ENCODE results near the gene MCRIP1.

The MCRIP1 gene

GRCh38 chr17:81842725-81843504, 9.8 kb upstream of the MCRIP1 start:
- no peaks in the 10 kb centered on the region for H3K79me2 ChIP-seq (ENCODE audit: insufficient read depth, low read length)
- H3K4me1 ChIP-seq (ENCODE audit: insufficient read depth, low read length, severe bottlenecking): no peaks in the 10 kb centered on the region
- H3K9me2 ChIP-seq (ENCODE audit: low read depth, low read length): no peaks in the 10 kb centered on the region
- H3K4me3 ChIP-seq (ENCODE audit: low read depth, low read length, poor library complexity, severe bottlenecking): no peak overlapping the region
- no peaks in the 10 kb centered on the region for H3F3A ChIP-seq (ENCODE audit: insufficient read depth, low read length)
- H3K36me3 ChIP-seq (ENCODE audit: insufficient read depth, low read length): peaks cover 57% of the 10 kb centered on the region
- H3K27me3 ChIP-seq (ENCODE audit: insufficient read depth, low read length): no peaks in the 10 kb centered on the region
- no peak overlapping the region for H3K4me2 ChIP-seq (ENCODE audit: low read length)
- H3K9ac ChIP-seq (ENCODE audit: low read length): no peak overlapping the region
- H4K20me1 ChIP-seq (ENCODE audit: insufficient read depth, low read length): no peaks in the 10 kb centered on the region
- no peak for TF ChIP-seq EZH2 (IDR thresholded peaks at IDR 0.05; ENCODE audit: borderline replicate concordance, low read length)
- TF ChIP-seq, protein P1, sequence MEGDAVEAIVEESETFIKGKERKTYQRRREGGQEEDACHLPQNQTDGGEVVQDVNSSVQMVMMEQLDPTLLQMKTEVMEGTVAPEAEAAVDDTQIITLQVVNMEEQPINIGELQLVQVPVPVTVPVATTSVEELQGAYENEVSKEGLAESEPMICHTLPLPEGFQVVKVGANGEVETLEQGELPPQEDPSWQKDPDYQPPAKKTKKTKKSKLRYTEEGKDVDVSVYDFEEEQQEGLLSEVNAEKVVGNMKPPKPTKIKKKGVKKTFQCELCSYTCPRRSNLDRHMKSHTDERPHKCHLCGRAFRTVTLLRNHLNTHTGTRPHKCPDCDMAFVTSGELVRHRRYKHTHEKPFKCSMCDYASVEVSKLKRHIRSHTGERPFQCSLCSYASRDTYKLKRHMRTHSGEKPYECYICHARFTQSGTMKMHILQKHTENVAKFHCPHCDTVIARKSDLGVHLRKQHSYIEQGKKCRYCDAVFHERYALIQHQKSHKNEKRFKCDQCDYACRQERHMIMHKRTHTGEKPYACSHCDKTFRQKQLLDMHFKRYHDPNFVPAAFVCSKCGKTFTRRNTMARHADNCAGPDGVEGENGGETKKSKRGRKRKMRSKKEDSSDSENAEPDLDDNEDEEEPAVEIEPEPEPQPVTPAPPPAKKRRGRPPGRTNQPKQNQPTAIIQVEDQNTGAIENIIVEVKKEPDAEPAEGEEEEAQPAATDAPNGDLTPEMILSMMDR (IDR thresholded peaks at IDR 0.05; ENCODE audit: low read length): no peak
- H3K27ac ChIP-seq (ENCODE audit: low read depth, low read length, poor library complexity, severe bottlenecking): no peak overlapping the region
- no peaks in the 10 kb centered on the region for H3K9me3 ChIP-seq (ENCODE audit: low read length)
- no peak overlapping the region for H2AFZ ChIP-seq (ENCODE audit: low read length)

- Histone ChIP-seq H3K27ac (ENCODE audit: low read depth, low read length, poor library complexity, severe bottlenecking) (no peak overlapping the region), H2AFZ (ENCODE audit: low read length) (no peak overlapping the region), H3K36me3 (ENCODE audit: insufficient read depth, low read length) (peaks cover 51% of the 10 kb centered on the region), H3K9me3 (ENCODE audit: low read length) (no peaks in the 10 kb centered on the region), H4K20me1 (ENCODE audit: insufficient read depth, low read length) (no peaks in the 10 kb centered on the region), H3K79me2 (ENCODE audit: insufficient read depth, low read length) (no peaks in the 10 kb centered on the region), H3K4me2 (ENCODE audit: low read length) (no peak overlapping the region), H3K27me3 (ENCODE audit: insufficient read depth, low read length) (no peaks in the 10 kb centered on the region), H3K4me1 (ENCODE audit: insufficient read depth, low read length, severe bottlenecking) (no peaks in the 10 kb centered on the region), H3K9ac (ENCODE audit: low read length) (no peak overlapping the region), H3F3A (ENCODE audit: insufficient read depth, low read length) (no peaks in the 10 kb centered on the region), H3K9me2 (ENCODE audit: low read depth, low read length) (no peaks in the 10 kb centered on the region), H3K4me3 (ENCODE audit: low read depth, low read length, poor library complexity, severe bottlenecking) (no peak overlapping the region)
- TF ChIP-seq, protein P1 (IDR thresholded peaks at IDR 0.05; ENCODE audit: low read length): no peak
- TF ChIP-seq EZH2 (IDR thresholded peaks at IDR 0.05; ENCODE audit: borderline replicate concordance, low read length): no peak
Observed at GRCh38 chr17:81842378-81842724, 9.3 kb upstream of the MCRIP1 start.

DNA sequence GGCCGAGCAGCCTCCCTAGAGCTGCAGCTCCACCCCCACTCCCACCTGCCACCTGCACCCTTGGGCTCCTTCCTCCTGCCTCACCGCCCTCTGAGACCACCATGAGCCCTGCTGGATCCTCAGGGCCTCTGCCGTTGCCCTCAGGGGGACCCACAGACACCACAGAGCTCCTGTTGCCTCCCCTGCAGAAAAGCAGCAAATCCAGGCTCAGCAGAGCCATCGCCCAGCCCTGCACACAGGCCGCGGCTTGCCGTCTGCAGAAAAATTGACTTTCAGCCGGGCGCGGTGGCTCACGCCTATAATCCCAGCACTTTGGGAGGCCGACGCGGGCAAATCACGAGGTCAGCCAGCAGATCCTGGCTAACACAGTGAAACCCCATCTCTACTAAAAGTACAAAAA, 8.8 kb upstream of the MCRIP1 start:
- H3K36me3 ChIP-seq (ENCODE audit: insufficient read depth, low read length): peaks cover 46% of the 10 kb centered on the region

More for the DNA sequence above, 8.8 kb upstream of the MCRIP1 start:
- Histone ChIP-seq H3K4me3 (ENCODE audit: low read depth, low read length, poor library complexity, severe bottlenecking) (no peak overlapping the region), H4K20me1 (ENCODE audit: insufficient read depth, low read length) (no peaks in the 10 kb centered on the region), H3K9me3 (ENCODE audit: low read length) (no peaks in the 10 kb centered on the region), H3K4me1 (ENCODE audit: insufficient read depth, low read length, severe bottlenecking) (no peaks in the 10 kb centered on the region), H3K9me2 (ENCODE audit: low read depth, low read length) (no peaks in the 10 kb centered on the region), H3K9ac (ENCODE audit: low read length) (no peak overlapping the region), H3K27me3 (ENCODE audit: insufficient read depth, low read length) (no peaks in the 10 kb centered on the region), H3K4me2 (ENCODE audit: low read length) (no peak overlapping the region), H2AFZ (ENCODE audit: low read length) (no peak overlapping the region), H3K27ac (ENCODE audit: low read depth, low read length, poor library complexity, severe bottlenecking) (no peak overlapping the region), H3K79me2 (ENCODE audit: insufficient read depth, low read length) (no peaks in the 10 kb centered on the region), H3F3A (ENCODE audit: insufficient read depth, low read length) (no peaks in the 10 kb centered on the region)
- no peak for TF ChIP-seq EZH2 (IDR thresholded peaks at IDR 0.05; ENCODE audit: borderline replicate concordance, low read length)
- TF ChIP-seq, protein P1 (IDR thresholded peaks at IDR 0.05; ENCODE audit: low read length): no peak

Measured in OCI-LY1 (cell line).